Neural progenitor cell (in vitro differentiated cells): ENCODE data around the gene NUDT7. TPM values are rescaled to one million over a fixed set of nuclear protein-coding genes. Genes with fewer than 3 reads are reported as not detected.
A peak's percentile ranks its signal among the peaks of the same experiment; 100 is the strongest.

ENCODE experiments used
- DNase-seq: peaks from one replicate; pipeline ENCODE4 v3.0.0-alpha.2; 2016; ENCODE audit warnings: low spot score
- H2AFZ ChIP-seq: fragments of 200-600 bp; sonication (generic); replicated peaks from 2 replicates; pipeline ENCODE4 v1.6.1; 2016; ENCODE audit warnings: antibody characterized with exemption
- H3F3A ChIP-seq: fragments of 200-600 bp; sonication (generic); 2 replicates; pipeline ENCODE4 v1.6.1; 2016; ENCODE audit warnings: antibody characterized with exemption, low read depth
- H3K27ac ChIP-seq: fragments of 200-600 bp; sonication (generic); 2 replicates; pipeline ENCODE4 v1.5.1; 2016; ENCODE audit warnings: mild to moderate bottlenecking
- H3K27me3 ChIP-seq: fragments of 200-600 bp; sonication (generic); 2 replicates; pipeline ENCODE4 v1.6.1; 2016; ENCODE audit warnings: mild to moderate bottlenecking, moderate library complexity
- H3K36me3 ChIP-seq: fragments of 200-600 bp; sonication (generic); 2 replicates; pipeline ENCODE4 v1.5.1; 2016
- H3K4me1 ChIP-seq: fragments of 200-600 bp; sonication (generic); 2 replicates; pipeline ENCODE4 v1.6.1; 2016; ENCODE audit warnings: mixed run types
- H3K4me2 ChIP-seq: fragments of 200-600 bp; sonication (generic); 2 replicates; pipeline ENCODE4 v1.6.1; 2016
- H3K4me3 ChIP-seq: fragments of 200-600 bp; sonication (generic); 2 replicates; pipeline ENCODE4 v1.5.1; 2016
- H3K79me2 ChIP-seq: fragments of 200-600 bp; sonication (generic); 2 replicates; pipeline ENCODE4 v1.6.1; 2016; ENCODE audit warnings: low read depth
- H3K9ac ChIP-seq: fragments of 200-600 bp; sonication (generic); 2 replicates; pipeline ENCODE4 v1.6.1; 2016
- H3K9me3 ChIP-seq: fragments of 200-600 bp; sonication (generic); 2 replicates; pipeline ENCODE4 v1.5.1; 2016; ENCODE audit warnings: low read depth
- H4K20me1 ChIP-seq: fragments of 200-600 bp; sonication (generic); 2 replicates; pipeline ENCODE4 v1.6.1; 2016; ENCODE audit warnings: low read depth
- H3K27ac Mint-ChIP-seq: 3 replicates; pipeline ENCODE4 v1.8.0; 2021; ENCODE audit warnings: mixed read lengths
- H3K27me3 Mint-ChIP-seq: 2 replicates; pipeline ENCODE4 v1.8.0; 2022; ENCODE audit warnings: low read depth, mild to moderate bottlenecking, inconsistent platforms, moderate library complexity, mixed read lengths; ENCODE audit not compliant: insufficient read depth
- H3K36me3 Mint-ChIP-seq: 3 replicates; pipeline ENCODE4 v1.8.0; 2021; ENCODE audit warnings: mixed read lengths
- H3K4me1 Mint-ChIP-seq: 3 replicates; pipeline ENCODE4 v1.8.0; 2021; ENCODE audit warnings: mixed read lengths
- H3K4me3 Mint-ChIP-seq: 3 replicates; pipeline ENCODE4 v1.8.0; 2021; ENCODE audit warnings: mild to moderate bottlenecking, moderate library complexity, mixed read lengths
- H3K9me3 Mint-ChIP-seq: 3 replicates; pipeline ENCODE4 v1.8.0; 2020; ENCODE audit warnings: mixed read lengths
- CTCF ChIP-seq: fragments of 200-600 bp; sonication (generic); IDR thresholded peaks from 2 replicates; pipeline ENCODE4 v1.5.1; 2017; ENCODE audit warnings: antibody characterized with exemption, mild to moderate bottlenecking
- EZH2 ChIP-seq: fragments of 200-600 bp; sonication (generic); IDR thresholded peaks from 2 replicates; pipeline ENCODE4 v1.6.1; 2017; ENCODE audit warnings: antibody characterized with exemption, mild to moderate bottlenecking, moderate library complexity
- EZH2phosphoT487 ChIP-seq: fragments of 200-600 bp; sonication (generic); IDR thresholded peaks from 2 replicates; pipeline ENCODE4 v1.6.1; 2017; ENCODE audit warnings: antibody characterized with exemption
- total RNA-seq: library from RNA; depleted of rRNA; stranded (reverse); fragments of >200 nt; gene quantifications from 2 replicates; pipeline ENCODE4 v1.2.3, GENCODE V29; 2015; ENCODE audit warnings: low replicate concordance

Gene NUDT7
- total RNA-seq, 1 donor from 2014 or later = 10.8 TPM

GRCh38 chr16:77785373-77785764 lies 63.1 kb downstream of the NUDT7 start:
- no peak overlapping the region for H3K4me3 ChIP-seq
- Mint-ChIP-seq H3K4me1 (peaks cover 15% of the 10 kb centered on the region), H3K9me3 (peaks cover 6% of the 10 kb centered on the region), H3K27ac (no peak overlapping the region), H3K27me3 (peaks cover 7% of the 10 kb centered on the region), H3K4me3 (no peak overlapping the region), H3K36me3 (no peaks in the 10 kb centered on the region)
- peaks cover 6% of the 10 kb centered on the region for H3F3A ChIP-seq
- H3K4me1 ChIP-seq = peaks cover 6% of the 10 kb centered on the region
- no peak overlapping the region for H3K27ac ChIP-seq
- TF ChIP-seq CTCF (no peak), EZH2phosphoT487 (no peak), EZH2 (no peak)
- peaks cover 19% of the 10 kb centered on the region for H3K79me2 ChIP-seq
- no peak overlapping the region for H3K9ac ChIP-seq
- H3K9me3 ChIP-seq = no peaks in the 10 kb centered on the region
- peaks cover 12% of the 10 kb centered on the region for H4K20me1 ChIP-seq
- no peak for DNase-seq
- no peaks in the 10 kb centered on the region for H3K36me3 ChIP-seq
- H3K4me2 ChIP-seq = no peak overlapping the region
- no peak overlapping the region for H2AFZ ChIP-seq
- H3K27me3 ChIP-seq = peaks cover 32% of the 10 kb centered on the region

- Histone ChIP-seq H3F3A (peaks cover 6% of the 10 kb centered on the region), H3K9me3 (no peaks in the 10 kb centered on the region), H3K4me1 (peaks cover 15% of the 10 kb centered on the region), H3K27ac (no peak overlapping the region), H3K27me3 (peaks cover 32% of the 10 kb centered on the region), H3K79me2 (peaks cover 28% of the 10 kb centered on the region), H3K36me3 (no peaks in the 10 kb centered on the region), H3K4me2 (no peak overlapping the region), H3K9ac (no peak overlapping the region), H3K4me3 (no peak overlapping the region), H2AFZ (no peak overlapping the region), H4K20me1 (peaks cover 22% of the 10 kb centered on the region)
- H3K36me3 Mint-ChIP-seq = no peaks in the 10 kb centered on the region
- no peak overlapping the region for H3K27ac Mint-ChIP-seq
- peaks cover 7% of the 10 kb centered on the region for H3K27me3 Mint-ChIP-seq
- peaks cover 6% of the 10 kb centered on the region for H3K9me3 Mint-ChIP-seq
- DNase-seq = no peak
- TF ChIP-seq EZH2 (no peak), CTCF (no peak), EZH2phosphoT487 (no peak)
- H3K4me3 Mint-ChIP-seq = no peak overlapping the region
- H3K4me1 Mint-ChIP-seq = peaks cover 25% of the 10 kb centered on the region
These were observed 64.0 kb downstream of the NUDT7 start for GRCh38 chr16:77786186-77786847.

GRCh38 chr16:77787452-77787851 lies 65.1 kb downstream of the NUDT7 start:
- Mint-ChIP-seq H3K4me3 (peak overlapping the region; percentile 98), H3K9me3 (peaks cover 6% of the 10 kb centered on the region), H3K27me3 (peaks cover 7% of the 10 kb centered on the region), H3K36me3 (peaks cover 4% of the 10 kb centered on the region), H3K4me1 (peaks cover 35% of the 10 kb centered on the region), H3K27ac (no peak overlapping the region)
- peaks cover 15% of the 10 kb centered on the region for H3K4me1 ChIP-seq
- H3K4me2 ChIP-seq = peak overlapping the region; percentile 85
- H3F3A ChIP-seq = peaks cover 6% of the 10 kb centered on the region
- TF ChIP-seq EZH2phosphoT487 = no peak
- TF ChIP-seq CTCF = no peak
- no peak for TF ChIP-seq EZH2
- H3K9me3 ChIP-seq = no peaks in the 10 kb centered on the region
- H3K79me2 ChIP-seq = peaks cover 40% of the 10 kb centered on the region
- H3K27ac ChIP-seq = no peak overlapping the region
- H3K4me3 ChIP-seq = peak overlapping the region; percentile 90
- DNase-seq = no peak
- no peak overlapping the region for H3K9ac ChIP-seq
- peaks cover 32% of the 10 kb centered on the region for H3K27me3 ChIP-seq
- peak overlapping the region; percentile 88 for H2AFZ ChIP-seq
- no peaks in the 10 kb centered on the region for H3K36me3 ChIP-seq
- H4K20me1 ChIP-seq = peaks cover 28% of the 10 kb centered on the region
